ENCODE measurements around the gene CDH4.

- TF ChIP-seq CTCF (IDR thresholded peaks at IDR 0.05; ENCODE audit: extremely low read depth in 1 of 2, insufficient read depth in 1 of 2, low read depth in 1 of 2, low read length in 2 of 2) (no peak), MYC (IDR thresholded peaks at IDR 0.05; ENCODE audit: low read depth, low read length) (no peak), EZH2 (IDR thresholded peaks at IDR 0.05; ENCODE audit: borderline replicate concordance, low read depth, low read length, severe bottlenecking) (no peak)
Measured at GRCh38 chr20:61349447-61350165, 97.5 kb downstream of the CDH4 start.

Measured in endothelial cell of umbilical vein (primary cell).